ENCODE data around the gene ZNF778.

Gene ZNF778

GRCh38 chr16:89187032-89187769 is 30.3 kb upstream of the ZNF778 start (continued):
- TF ChIP-seq EGR2 (tag by site-specific recombination; IDR thresholded peaks at IDR 0.05; ENCODE audit: low read depth): 0 out of 2 replicates have a peak, but pooled peaks have one; percentile 12
- TF ChIP-seq ZNF600 (tag by site-specific recombination; IDR thresholded peaks at IDR 0.05): 0 out of 2 replicates have a peak, but pooled peaks have one; percentile 25
- TF ChIP-seq ZNF777 (tag by site-specific recombination; IDR thresholded peaks at IDR 0.05; ENCODE audit: borderline replicate concordance): no peak
- no peak for TF ChIP-seq ZEB2 (tag by site-specific recombination; IDR thresholded peaks at IDR 0.05)
- peak; percentile 30; the same call in 1 of the 2 replicates for TF ChIP-seq SP2 (tag by site-specific recombination; IDR thresholded peaks at IDR 0.05)
- peak; percentile 30; the same call in 1 of the 2 replicates for TF ChIP-seq ZNF629 (tag by site-specific recombination; IDR thresholded peaks at IDR 0.05)
- no peak for TF ChIP-seq ZNF596 (tag by site-specific recombination; IDR thresholded peaks at IDR 0.05)
- TF ChIP-seq ZNF664 (tag by site-specific recombination; IDR thresholded peaks at IDR 0.05): no peak
- TF ChIP-seq ZIC2 (tag by site-specific recombination; IDR thresholded peaks at IDR 0.05): peak; percentile 33; the same call in 1 of the 2 replicates
- peak; percentile 78; the same call in 1 of the 2 replicates for TF ChIP-seq ZNF792 (tag by site-specific recombination; IDR thresholded peaks at IDR 0.05)
- TF ChIP-seq ZNF48 (tag by site-specific recombination; IDR thresholded peaks at IDR 0.05): no peak
- TF ChIP-seq BCL11A (tag by site-specific recombination; IDR thresholded peaks at IDR 0.05; ENCODE audit: low read depth): 0 out of 2 replicates have a peak, but pooled peaks have one; percentile 26
- TF ChIP-seq ZNF580 (tag by site-specific recombination; IDR thresholded peaks at IDR 0.05): peak; percentile 88; the same call in 1 of the 2 replicates
- TF ChIP-seq ZBTB48 (tag by site-specific recombination; IDR thresholded peaks at IDR 0.05): peak; percentile 57; the same call in 1 of the 2 replicates
- peak; percentile 95 for TF ChIP-seq ZBTB20 (tag by site-specific recombination; IDR thresholded peaks at IDR 0.05)
- TF ChIP-seq ZNF768 (tag by site-specific recombination; IDR thresholded peaks at IDR 0.05): no peak
- no peak for TF ChIP-seq TCF7L2 (IDR thresholded peaks at IDR 0.05; ENCODE audit: borderline replicate concordance, low read depth, low read length)
- TF ChIP-seq KLF16 (tag by site-specific recombination; IDR thresholded peaks at IDR 0.05): no peak
- TF ChIP-seq ZNF138 (tag by site-specific recombination; IDR thresholded peaks at IDR 0.05; ENCODE audit: borderline replicate concordance): no peak
- TF ChIP-seq PATZ1 (tag by site-specific recombination; IDR thresholded peaks at IDR 0.05): 0 out of 2 replicates have a peak, but pooled peaks have one; percentile 23
- no peak for TF ChIP-seq ZNF670 (tag by site-specific recombination; IDR thresholded peaks at IDR 0.05; ENCODE audit: low read depth)

- Histone ChIP-seq H3K27ac (ENCODE audit: extremely low read depth, low read depth, low read length) (no peak overlapping the region), H3K4me3 (ENCODE audit: low read depth, low read length) (no peak overlapping the region), H3K4me1 (ENCODE audit: control insufficient read depth, insufficient read depth, low read length) (no peaks in the 10 kb centered on the region), H3K36me3 (ENCODE audit: control insufficient read depth in 2 of 2, insufficient read depth in 1 of 2, low read length in 2 of 2) (no peaks in the 10 kb centered on the region), H3K9me3 (ENCODE audit: control insufficient read depth, insufficient read depth, low read depth, low read length) (no peaks in the 10 kb centered on the region)
- TF ChIP-seq EGR2 (tag by site-specific recombination; IDR thresholded peaks at IDR 0.05; ENCODE audit: low read depth) (0 out of 2 replicates have a peak, but pooled peaks have one; percentile 2), KLF1 (tag by site-specific recombination; IDR thresholded peaks at IDR 0.05) (peak; percentile 27; the same call in 1 of the 2 replicates), SP2 (tag by site-specific recombination; IDR thresholded peaks at IDR 0.05) (0 out of 2 replicates have a peak, but pooled peaks have one; percentile 1), ZNF423 (tag by site-specific recombination; IDR thresholded peaks at IDR 0.05) (peak; percentile 36; the same call in 1 of the 2 replicates), ZFHX2 (tag by site-specific recombination; conservative IDR thresholded peaks at IDR 0.05) (0 out of 2 replicates have a peak, but pooled peaks have one; percentile 7), ZNF248 (tag by site-specific recombination; IDR thresholded peaks at IDR 0.05) (no peak), ZNF843 (tag by site-specific recombination; IDR thresholded peaks at IDR 0.05) (no peak)
- ChIA-PET CTCF (no interaction called here), POLR2A (no interaction called here)
Measured at GRCh38 chr16:89187770-89188392, 29.6 kb upstream of the ZNF778 start.
